CD4-positive, alpha-beta memory T cell (primary cell): Measurements from ENCODE around the gene BAMBI. TPM values are rescaled to one million over a fixed set of nuclear protein-coding genes. Genes with fewer than 3 reads are reported as not detected.

ENCODE experiments used
- CTCF ChIA-PET: fragments of 350-600 bp; sonication (Branson Sonifier 250); formaldehyde crosslinking; loops from one replicate; lab custom pipeline; 2021; ENCODE audit warnings: inconsistent platforms; ENCODE audit not compliant: partially characterized antibody; lab: Charles Lee
- POLR2A ChIA-PET: fragments of 350-600 bp; sonication (Branson Sonifier 250); formaldehyde crosslinking; loops from one replicate; lab custom pipeline; 2021; ENCODE audit not compliant: partially characterized antibody; lab: Charles Lee
- DNase-seq, 5 donors: peaks; one replicate each; pipeline versions ENCODE4 v3.0.0 to v3.0.0-alpha.2; 2020 to 2022; ENCODE audit warnings: mixed read lengths in 1 of 5
- H3K27ac ChIP-seq: one replicate; pipeline ENCODE4 v1.7.0; 2013; ENCODE audit warnings: low read depth, low read length
- H3K27me3 ChIP-seq: 2 replicates; pipeline ENCODE4 v1.7.0; 2013; ENCODE audit warnings: mild to moderate bottlenecking, low read length, moderate library complexity; ENCODE audit not compliant: insufficient read depth
- H3K36me3 ChIP-seq: 2 replicates; pipeline ENCODE4 v1.7.0; 2013; ENCODE audit warnings: mild to moderate bottlenecking, low read length, moderate library complexity; ENCODE audit not compliant: insufficient read depth
- H3K4me1 ChIP-seq: 2 replicates; pipeline ENCODE4 v1.7.0; 2013; ENCODE audit warnings: mild to moderate bottlenecking, low read length, moderate library complexity; ENCODE audit not compliant: insufficient read depth
- H3K4me3 ChIP-seq, 2 donors: one replicate each; pipeline ENCODE4 v1.7.0; 2013; ENCODE audit warnings: low read length in 2 of 2, mild to moderate bottlenecking in 1 of 2
- H3K9me3 ChIP-seq, 2 donors: one replicate each; pipeline ENCODE4 v1.7.0; 2013; ENCODE audit warnings: low read length in 2 of 2, control low read depth in 1 of 2; ENCODE audit not compliant: control insufficient read depth in 1 of 2
- H3K27ac Mint-ChIP-seq, 7 donors: one replicate each; pipeline ENCODE4 v1.8.0; 2020 to 2021; ENCODE audit warnings: mixed read lengths in 7 of 7, mild to moderate bottlenecking in 6 of 7, inconsistent platforms in 3 of 7, moderate library complexity in 3 of 7
- H3K27me3 Mint-ChIP-seq, 2 donors: one replicate each; pipeline ENCODE4 v1.8.0; 2020 to 2021; ENCODE audit warnings: mixed read lengths in 2 of 2
- H3K36me3 Mint-ChIP-seq, 2 donors: one replicate each; pipeline ENCODE4 v1.8.0; 2020 to 2021; ENCODE audit warnings: mixed read lengths in 2 of 2, inconsistent platforms in 1 of 2, mild to moderate bottlenecking in 1 of 2
- H3K4me1 Mint-ChIP-seq, 4 donors: one replicate each; pipeline ENCODE4 v1.8.0; 2020 to 2021; ENCODE audit warnings: mixed read lengths in 4 of 4, mild to moderate bottlenecking in 1 of 4
- H3K4me3 Mint-ChIP-seq, 8 donors: one replicate each; pipeline ENCODE4 v1.8.0; 2020 to 2021; ENCODE audit warnings: mixed read lengths in 8 of 8, mild to moderate bottlenecking in 7 of 8, moderate library complexity in 6 of 8, inconsistent platforms in 3 of 8
- H3K9me3 Mint-ChIP-seq, 8 donors: one replicate each; pipeline ENCODE4 v1.8.0; 2020 to 2021; ENCODE audit warnings: mixed read lengths in 8 of 8, mild to moderate bottlenecking in 5 of 8, inconsistent platforms in 3 of 8, moderate library complexity in 1 of 8
- intact Hi-C: fragments of 100-400 bp; cut with micrococcal nuclease; formaldehyde crosslinking; loops from one replicate; pipeline ENCODE4 v1.15.1; 2023
- polyA plus RNA-seq, 2 donors: library from polyadenylated mRNA; unstranded; fragments of 300-500 nt; fragmentation: Illumina TruSeq; gene quantifications; one replicate each; pipeline ENCODE4 v1.2.3, GENCODE V29; 2021
- total RNA-seq, 2 experiments: library from RNA; stranded (reverse); gene quantifications; one replicate each; pipeline ENCODE4 v1.2.3, GENCODE V29; 2021

Gene BAMBI
- total and polyA plus RNA-seq, 4 experiments from 2014 or later = 0.29 to 0.76 TPM; not detected in 2

- H3K4me3 Mint-ChIP-seq = no peak overlapping the region
- Histone ChIP-seq H3K4me1 (peaks cover 25% of the 10 kb centered on the region), H3K27ac (no peak overlapping the region), H3K27me3 (peaks cover 34% of the 10 kb centered on the region), H3K9me3 (no peaks in the 10 kb centered on the region), H3K36me3 (no peaks in the 10 kb centered on the region), H3K4me3 (no peak overlapping the region)
- H3K9me3 Mint-ChIP-seq = no peaks in the 10 kb centered on the region
- intact Hi-C loops = no loop called here
- CTCF ChIA-PET = interaction anchor here (1.3 to 2.0 kb wide), 2 partner anchors 13 to 17 kb away, joined by 3 to 5 read pairs; no protein-coding TSS in a partner anchor
- H3K27me3 Mint-ChIP-seq = peaks cover 41 to 46% of the 10 kb centered on the region in 2 donors
- peaks cover 13 to 28% (median 20%) of the 10 kb centered on the region in 4 donors for H3K4me1 Mint-ChIP-seq
- POLR2A ChIA-PET = interaction anchor here (0.6 kb wide), 1 partner anchor 353 kb away, joined by 3 read pairs; no protein-coding TSS in a partner anchor
- no peak for DNase-seq
- H3K36me3 Mint-ChIP-seq = no peaks in the 10 kb centered on the region
- H3K27ac Mint-ChIP-seq = no peak overlapping the region
Observed at GRCh38 chr10:28681291-28681763, 4.0 kb downstream of the BAMBI start.

GRCh38 chr10:28681928-28682750 is 4.8 kb downstream of the BAMBI start:
- H3K4me3 ChIP-seq = no peak overlapping the region
- POLR2A ChIA-PET = no interaction called here

GRCh38 chr10:28684157-28684985 is 7.0 kb downstream of the BAMBI start:
- H3K4me3 ChIP-seq = no peak overlapping the region
- no peaks in the 10 kb centered on the region for H3K36me3 ChIP-seq
- peaks cover 17% of the 10 kb centered on the region for H3K27me3 ChIP-seq
- Mint-ChIP-seq H3K27me3 (peaks cover 32 to 35% of the 10 kb centered on the region in 2 donors), H3K9me3 (no peaks in the 10 kb centered on the region), H3K4me1 (peaks cover 5 to 10% (median 7%) of the 10 kb centered on the region in 4 donors), H3K4me3 (peak overlapping the region in 1 of 8 donors; percentile 54), H3K27ac (no peak overlapping the region), H3K36me3 (no peaks in the 10 kb centered on the region)
- no peak overlapping the region for H3K27ac ChIP-seq
- no peak for DNase-seq
- H3K9me3 ChIP-seq = no peaks in the 10 kb centered on the region
- ChIA-PET CTCF (interaction anchor here (1.4 kb wide), 1 partner anchor 21 kb away, joined by 3 read pairs; no protein-coding TSS in a partner anchor), POLR2A (no interaction called here)
- intact Hi-C loops = no loop called here
- peaks cover 6% of the 10 kb centered on the region for H3K4me1 ChIP-seq

More at GRCh38 chr10:28681928-28682750, 4.8 kb downstream of the BAMBI start:
- H3K4me1 Mint-ChIP-seq = peaks cover 10 to 23% (median 16%) of the 10 kb centered on the region in 4 donors
- no peak overlapping the region for H3K4me3 Mint-ChIP-seq
- no peaks in the 10 kb centered on the region for H3K36me3 Mint-ChIP-seq
- no peaks in the 10 kb centered on the region for H3K36me3 ChIP-seq
- CTCF ChIA-PET = interaction anchor here (1.3 to 2.0 kb wide), 2 partner anchors 12 to 18 kb away, joined by 3 to 5 read pairs; no protein-coding TSS in a partner anchor
- no peaks in the 10 kb centered on the region for H3K9me3 Mint-ChIP-seq
- intact Hi-C loops = no loop called here
- peaks cover 42% of the 10 kb centered on the region in 2 donors for H3K27me3 Mint-ChIP-seq
- no peak overlapping the region for H3K27ac Mint-ChIP-seq
- peaks cover 20% of the 10 kb centered on the region for H3K4me1 ChIP-seq
- no peaks in the 10 kb centered on the region for H3K9me3 ChIP-seq
- peaks cover 29% of the 10 kb centered on the region for H3K27me3 ChIP-seq
- no peak overlapping the region for H3K27ac ChIP-seq
- no peak for DNase-seq

- H3K27me3 ChIP-seq = peaks cover 11% of the 10 kb centered on the region
- Mint-ChIP-seq H3K27ac (no peak overlapping the region), H3K4me3 (no peak overlapping the region), H3K9me3 (no peaks in the 10 kb centered on the region), H3K4me1 (peaks cover 1 to 4% (median 2%) of the 10 kb centered on the region in 4 donors), H3K36me3 (no peaks in the 10 kb centered on the region), H3K27me3 (peaks cover 31 to 32% of the 10 kb centered on the region in 2 donors)
- H3K4me1 ChIP-seq = peaks cover 1% of the 10 kb centered on the region
- no peaks in the 10 kb centered on the region for H3K9me3 ChIP-seq
- no peak for DNase-seq
- no peak overlapping the region for H3K27ac ChIP-seq
- H3K4me3 ChIP-seq = no peak overlapping the region
- ChIA-PET CTCF (interaction anchor here (0.7 kb wide), 1 partner anchor 8 kb away, joined by 3 read pairs; the partner anchor contains the start of gene BAMBI), POLR2A (interaction anchor here (0.7 kb wide), 1 partner anchor 1461 kb away, joined by 3 read pairs; no protein-coding TSS in a partner anchor)
- no peaks in the 10 kb centered on the region for H3K36me3 ChIP-seq
- intact Hi-C loops = no loop called here
Observed at GRCh38 chr10:28684986-28685580, 7.8 kb downstream of the BAMBI start.

GRCh38 chr10:28685717-28686116 is 8.4 kb downstream of the BAMBI start:
- no peak for DNase-seq
- peaks cover 27 to 31% of the 10 kb centered on the region in 2 donors for H3K27me3 Mint-ChIP-seq
- Histone ChIP-seq H3K4me3 (no peak overlapping the region), H3K27ac (no peak overlapping the region), H3K4me1 (no peaks in the 10 kb centered on the region), H3K36me3 (no peaks in the 10 kb centered on the region), H3K9me3 (no peaks in the 10 kb centered on the region), H3K27me3 (peaks cover 6% of the 10 kb centered on the region)
- H3K9me3 Mint-ChIP-seq = no peaks in the 10 kb centered on the region
- H3K4me3 Mint-ChIP-seq = no peak overlapping the region
- no peak overlapping the region for H3K27ac Mint-ChIP-seq
- H3K4me1 Mint-ChIP-seq = no peaks in the 10 kb centered on the region
- ChIA-PET CTCF (interaction anchor here (0.7 kb wide), 1 partner anchor 8 kb away, joined by 3 read pairs; the partner anchor contains the start of gene BAMBI), POLR2A (interaction anchor here (0.7 kb wide), 1 partner anchor 1461 kb away, joined by 3 read pairs; no protein-coding TSS in a partner anchor)
- intact Hi-C loops = no loop called here
- no peaks in the 10 kb centered on the region for H3K36me3 Mint-ChIP-seq

GRCh38 chr10:28686835-28687682 is 9.7 kb downstream of the BAMBI start:
- Mint-ChIP-seq H3K27ac (no peak overlapping the region), H3K4me3 (no peak overlapping the region), H3K4me1 (no peaks in the 10 kb centered on the region), H3K36me3 (no peaks in the 10 kb centered on the region), H3K27me3 (peaks cover 23% of the 10 kb centered on the region in 2 donors), H3K9me3 (no peaks in the 10 kb centered on the region)
- ChIA-PET POLR2A (no interaction called here), CTCF (interaction anchor here (1.0 kb wide), 1 partner anchor 12 kb away, joined by 3 read pairs; no protein-coding TSS in a partner anchor)
- no peaks in the 10 kb centered on the region for H3K4me1 ChIP-seq
- intact Hi-C loops = no loop called here
- H3K27ac ChIP-seq = no peak overlapping the region
- DNase-seq = no peak
- H3K27me3 ChIP-seq = no peaks in the 10 kb centered on the region
- H3K9me3 ChIP-seq = no peaks in the 10 kb centered on the region
- H3K36me3 ChIP-seq = no peaks in the 10 kb centered on the region
- H3K4me3 ChIP-seq = no peak overlapping the region
